ENCODE data around the gene RFX1.
A peak's percentile ranks its signal among the peaks of the same experiment; 100 is the strongest.

RFX1 gene

GRCh38 chr19:13962699-13963602, 43.2 kb downstream of the RFX1 start:
- TF ChIP-seq SIN3A (IDR thresholded peaks at IDR 0.05; ENCODE audit: borderline replicate concordance, insufficient read depth, low read length) = no peak
- TF ChIP-seq TAF1 (IDR thresholded peaks at IDR 0.05; ENCODE audit: borderline replicate concordance, insufficient read depth, low read length) = no peak
- no peak for TF ChIP-seq REST (IDR thresholded peaks at IDR 0.05; ENCODE audit: insufficient read depth in 1 of 2, low read depth in 2 of 2, low read length in 2 of 2)
- no peak for TF ChIP-seq FOXP2 (optimal IDR thresholded peaks at IDR 0.05; ENCODE audit: borderline replicate concordance, extremely low read depth, extremely low read length, insufficient read depth)
- no peak for TF ChIP-seq POLR2AphosphoS5 (IDR thresholded peaks at IDR 0.05; ENCODE audit: low read depth, low read length)

GRCh38 chr19:13961826-13962698, 44.1 kb downstream of the RFX1 start:
- TF ChIP-seq REST (IDR thresholded peaks at IDR 0.05; ENCODE audit: insufficient read depth in 1 of 2, low read depth in 2 of 2, low read length in 2 of 2) = no peak
- 0 out of 2 replicates have a peak, but pooled peaks have one; percentile 8 for TF ChIP-seq POLR2AphosphoS5 (IDR thresholded peaks at IDR 0.05; ENCODE audit: low read depth, low read length)

- TF ChIP-seq FOXP2 (optimal IDR thresholded peaks at IDR 0.05; ENCODE audit: borderline replicate concordance, extremely low read depth, extremely low read length, insufficient read depth) = no peak
- TF ChIP-seq SIN3A (IDR thresholded peaks at IDR 0.05; ENCODE audit: borderline replicate concordance, insufficient read depth, low read length) = no peak
- no peak for TF ChIP-seq POLR2AphosphoS5 (IDR thresholded peaks at IDR 0.05; ENCODE audit: low read depth, low read length)
- TF ChIP-seq TAF1 (IDR thresholded peaks at IDR 0.05; ENCODE audit: borderline replicate concordance, insufficient read depth, low read length) = no peak
- TF ChIP-seq REST (IDR thresholded peaks at IDR 0.05; ENCODE audit: insufficient read depth in 1 of 2, low read depth in 2 of 2, low read length in 2 of 2) = no peak
Measured at GRCh38 chr19:13960863-13961784, 45.0 kb downstream of the RFX1 start.

GRCh38 chr19:13959962-13960862, 45.9 kb downstream of the RFX1 start:
- TF ChIP-seq TAF1 (IDR thresholded peaks at IDR 0.05; ENCODE audit: borderline replicate concordance, insufficient read depth, low read length) = no peak
- TF ChIP-seq SIN3A (IDR thresholded peaks at IDR 0.05; ENCODE audit: borderline replicate concordance, insufficient read depth, low read length) = no peak
- TF ChIP-seq REST (IDR thresholded peaks at IDR 0.05; ENCODE audit: insufficient read depth in 1 of 2, low read depth in 2 of 2, low read length in 2 of 2) = no peak
- TF ChIP-seq FOXP2 (optimal IDR thresholded peaks at IDR 0.05; ENCODE audit: borderline replicate concordance, extremely low read depth, extremely low read length, insufficient read depth) = no peak
- no peak for TF ChIP-seq POLR2AphosphoS5 (IDR thresholded peaks at IDR 0.05; ENCODE audit: low read depth, low read length)

Measured in PFSK-1 (cell line).